Upper lobe of left lung (tissue), 6 donors: ENCODE results near the gene IRAK1BP1. TPM values are rescaled to one million over a fixed set of nuclear protein-coding genes. Genes with fewer than 3 reads are reported as not detected.

ENCODE experiments used
- ATAC-seq, 2 donors: fragments of 200-7000 bp; cut with Tn5 transposase; one replicate each; pipeline ENCODE4 v1.9.1; 2022; ENCODE audit warnings: mild to moderate bottlenecking in 2 of 2, moderate library complexity in 2 of 2; ENCODE audit not compliant: low FRiP score in 2 of 2
- DNase-seq, 2 donors: peaks; one replicate each; pipeline ENCODE4 v3.0.0-alpha.2; 2019 to 2020
- H3K27ac ChIP-seq, 4 donors: fragments of 200-600 bp; sonication (generic); one replicate each; pipeline ENCODE4 v1.5.1; 2016 to 2019
- H3K27me3 ChIP-seq, 4 donors: fragments of 200-600 bp; sonication (generic); one replicate each; pipeline ENCODE4 v1.5.1; 2017 to 2019
- H3K36me3 ChIP-seq, 4 donors: fragments of 200-600 bp; sonication (generic); one replicate each; pipeline ENCODE4 v1.5.1; 2016 to 2019
- H3K4me1 ChIP-seq, 4 donors: fragments of 200-600 bp; sonication (generic); one replicate each; pipeline ENCODE4 v1.5.1; 2018 to 2019
- H3K4me3 ChIP-seq, 4 donors: fragments of 200-600 bp; sonication (generic); one replicate each; pipeline ENCODE4 v1.5.1; 2017 to 2019; ENCODE audit warnings: mild to moderate bottlenecking in 2 of 4, moderate library complexity in 1 of 4
- H3K9me3 ChIP-seq, 4 donors: fragments of 200-600 bp; sonication (generic); one replicate each; pipeline ENCODE4 v1.5.1; 2018 to 2019
- CTCF ChIP-seq, 6 experiments: fragments of 450-650 bp in 4 of 6; fragments of 200-600 bp in 2 of 6; sonication (generic) in 2 of 6; IDR thresholded peaks; one replicate each; pipeline ENCODE4 v1.5.1; 2016 to 2019; ENCODE audit warnings: antibody characterized with exemption in 6 of 6
- EP300 ChIP-seq, 4 donors: sonication (generic); formaldehyde crosslinking; IDR thresholded peaks; one replicate each; pipeline ENCODE4 v1.5.1; 2017; ENCODE audit warnings: antibody characterized with exemption in 4 of 4, control low read depth in 2 of 4
- POLR2A ChIP-seq, 4 donors: fragments of 450-650 bp; IDR thresholded peaks; one replicate each; pipeline ENCODE4 v1.5.1; 2016 to 2017; ENCODE audit warnings: antibody characterized with exemption in 4 of 4, mild to moderate bottlenecking in 2 of 4
- POLR2AphosphoS5 ChIP-seq, 2 donors: sonication (generic); formaldehyde crosslinking; IDR thresholded peaks; one replicate each; pipeline ENCODE4 v1.5.1; 2017; ENCODE audit warnings: antibody characterized with exemption in 2 of 2
- WGBS, 2 donors: methylation state at CpG; one replicate each; pipeline ENCODE4 v1.1.5; 2017 to 2018; 5-methylcytosine and 5-hydroxymethylcytosine counted together
- total RNA-seq, 6 donors: library from RNA; depleted of rRNA in 4 of 6; stranded (reverse); fragments of >200 nt in 4 of 6; gene quantifications; one replicate each; pipeline versions ENCODE4 v1.1.0 to v1.2.1, GENCODE V29; 2016 to 2021
- donor health status: DM: no; HTN: no; CAD: no; lungs with moderate emphysema.
- donor health status: DM: no; HTN: yes; CAD: no; lungs with severe emphysema.

The IRAK1BP1 gene
- total RNA-seq, 6 donors from 2014 or later, result 2.2 to 9.6 (median 5.2) TPM

GRCh38 chr6:78832091-78832808 is 35.1 kb upstream of the IRAK1BP1 start:
- no peak for TF ChIP-seq CTCF (IDR thresholded peaks at IDR 0.05)
- ATAC-seq, result no peak

GRCh38 chr6:78835817-78836216 is 31.5 kb upstream of the IRAK1BP1 start:
- TF ChIP-seq POLR2A (IDR thresholded peaks at IDR 0.05) (no peak), CTCF (IDR thresholded peaks at IDR 0.05) (no peak), EP300 (IDR thresholded peaks at IDR 0.05) (no peak), POLR2AphosphoS5 (IDR thresholded peaks at IDR 0.05) (no peak)
- Histone ChIP-seq H3K36me3 (no peaks in the 10 kb centered on the region), H3K4me3 (no peak overlapping the region), H3K9me3 (no peaks in the 10 kb centered on the region), H3K4me1 (peaks cover 0 to 6% (median 0%) of the 10 kb centered on the region in 4 donors), H3K27ac (no peak overlapping the region), H3K27me3 (no peaks in the 10 kb centered on the region)
- ATAC-seq, result no peak
- DNase-seq, result no peak

More at GRCh38 chr6:78832091-78832808, 35.1 kb upstream of the IRAK1BP1 start:
- no peaks in the 10 kb centered on the region for H3K27me3 ChIP-seq
- H3K4me1 ChIP-seq, result peaks cover 0 to 6% (median 0%) of the 10 kb centered on the region in 4 donors
- H3K27ac ChIP-seq, result no peak overlapping the region
- no peak for DNase-seq
- no peaks in the 10 kb centered on the region for H3K36me3 ChIP-seq
- no peak overlapping the region for H3K4me3 ChIP-seq
- no peaks in the 10 kb centered on the region for H3K9me3 ChIP-seq

- TF ChIP-seq EP300 (IDR thresholded peaks at IDR 0.05) (no peak), CTCF (IDR thresholded peaks at IDR 0.05) (no peak), POLR2A (IDR thresholded peaks at IDR 0.05) (no peak), POLR2AphosphoS5 (IDR thresholded peaks at IDR 0.05) (no peak)
- Histone ChIP-seq H3K4me1 (peaks cover 0 to 6% (median 0%) of the 10 kb centered on the region in 4 donors), H3K4me3 (no peak overlapping the region), H3K27me3 (no peaks in the 10 kb centered on the region), H3K36me3 (no peaks in the 10 kb centered on the region), H3K27ac (no peak overlapping the region), H3K9me3 (no peaks in the 10 kb centered on the region)
- ATAC-seq, result no peak
- 71 to 73% methylated on average over 3 of the region's 3 CpGs for WGBS, 2 donors
- DNase-seq, result no peak
These were observed 30.8 kb upstream of the IRAK1BP1 start for GRCh38 chr6:78836598-78836997.

GRCh38 chr6:78841111-78841510 is 26.2 kb upstream of the IRAK1BP1 start:
- no peak for TF ChIP-seq CTCF (IDR thresholded peaks at IDR 0.05)
- TF ChIP-seq POLR2AphosphoS5 (IDR thresholded peaks at IDR 0.05), result no peak
- no peak for TF ChIP-seq POLR2A (IDR thresholded peaks at IDR 0.05)
- no peak for TF ChIP-seq EP300 (IDR thresholded peaks at IDR 0.05)
- Histone ChIP-seq H3K4me1 (no peaks in the 10 kb centered on the region), H3K9me3 (no peaks in the 10 kb centered on the region), H3K27me3 (no peaks in the 10 kb centered on the region), H3K4me3 (no peak overlapping the region), H3K27ac (no peak overlapping the region), H3K36me3 (no peaks in the 10 kb centered on the region)
- ATAC-seq, result no peak
- no peak for DNase-seq

- TF ChIP-seq POLR2A (IDR thresholded peaks at IDR 0.05) (no peak), POLR2AphosphoS5 (IDR thresholded peaks at IDR 0.05) (no peak), CTCF (IDR thresholded peaks at IDR 0.05) (no peak), EP300 (IDR thresholded peaks at IDR 0.05) (no peak)
- no peak for ATAC-seq
These were observed 24.4 kb upstream of the IRAK1BP1 start for GRCh38 chr6:78842953-78843352.

More at GRCh38 chr6:78842953-78843352, 24.4 kb upstream of the IRAK1BP1 start:
- no peak for DNase-seq
- Histone ChIP-seq H3K27me3 (no peaks in the 10 kb centered on the region), H3K36me3 (no peaks in the 10 kb centered on the region), H3K27ac (no peak overlapping the region), H3K4me1 (no peaks in the 10 kb centered on the region), H3K4me3 (no peak overlapping the region), H3K9me3 (no peaks in the 10 kb centered on the region)
